Liver (tissue), 9 donors: Measurements from ENCODE around the gene NR6A1. TPM values are rescaled to one million over a fixed set of nuclear protein-coding genes. Genes with fewer than 3 reads are reported as not detected.

Experiments used
- DNase-seq: peaks from one replicate; pipeline ENCODE4 v3.0.0-alpha.2; 2017; ENCODE audit warnings: low spot score
- H3K27ac ChIP-seq, 2 donors: one replicate each; pipeline ENCODE4 v1.7.0; 2013; ENCODE audit warnings: inconsistent platforms in 2 of 2, low read length in 2 of 2, control low read depth in 1 of 2, low read depth in 1 of 2, mild to moderate bottlenecking in 1 of 2
- H3K27me3 ChIP-seq, 4 donors: one replicate each; pipeline versions ENCODE4 v1.6.1 to v1.7.0; 2013; ENCODE audit warnings: low read length in 3 of 4, inconsistent platforms in 1 of 4, mild to moderate bottlenecking in 1 of 4, moderate library complexity in 1 of 4; ENCODE audit not compliant: control insufficient read depth in 4 of 4, insufficient read depth in 4 of 4
- H3K36me3 ChIP-seq, 4 donors: one replicate each; pipeline versions ENCODE4 v1.6.1 to v1.7.0; 2013; ENCODE audit warnings: low read length in 3 of 4, mild to moderate bottlenecking in 3 of 4, low read depth in 1 of 4, moderate library complexity in 1 of 4; ENCODE audit not compliant: control insufficient read depth in 4 of 4, insufficient read depth in 3 of 4
- H3K4me1 ChIP-seq, 4 donors: one replicate each; pipeline versions ENCODE4 v1.6.1 to v1.7.0; 2013; ENCODE audit warnings: low read length in 3 of 4, mild to moderate bottlenecking in 3 of 4, moderate library complexity in 1 of 4; ENCODE audit not compliant: control insufficient read depth in 4 of 4, insufficient read depth in 4 of 4
- H3K4me3 ChIP-seq, 3 donors: one replicate each; pipeline versions ENCODE4 v1.6.1 to v1.7.0; 2013; ENCODE audit warnings: low read length in 3 of 3, control low read depth in 1 of 3, low read depth in 1 of 3, mild to moderate bottlenecking in 1 of 3
- H3K9ac ChIP-seq, 2 donors: one replicate each; pipeline ENCODE4 v1.7.0; 2013; ENCODE audit warnings: low read length in 2 of 2, mild to moderate bottlenecking in 2 of 2, moderate library complexity in 2 of 2, control low read depth in 1 of 2, low read depth in 1 of 2
- H3K9me3 ChIP-seq, 4 donors: one replicate each; pipeline versions ENCODE4 v1.6.1 to v1.7.0; 2013; ENCODE audit warnings: low read length in 3 of 4; ENCODE audit not compliant: control insufficient read depth in 4 of 4
- ATF3 ChIP-seq: IDR thresholded peaks from 2 replicates; pipeline ENCODE4 v1.6.1; 2016; ENCODE audit warnings: antibody characterized with exemption
- CTCF ChIP-seq: fragments of 150-350 bp; IDR thresholded peaks from 2 replicates; pipeline ENCODE4 v1.5.1; 2017; ENCODE audit warnings: improper control_type of control experiment, low read depth, low read length; ENCODE audit not compliant: missing input control
- EGR1 ChIP-seq, 2 donors: IDR thresholded peaks; 2 replicates each; pipeline ENCODE4 v1.6.1; 2016 to 2018; ENCODE audit warnings: antibody characterized with exemption in 2 of 2, low read depth in 2 of 2
- FOXA1 ChIP-seq: IDR thresholded peaks from 2 replicates; pipeline ENCODE4 v1.6.1; 2016; ENCODE audit warnings: antibody characterized with exemption
- FOXA2 ChIP-seq: IDR thresholded peaks from 2 replicates; pipeline ENCODE4 v1.6.1; 2016; ENCODE audit warnings: antibody characterized with exemption
- GABPA ChIP-seq, 2 donors: IDR thresholded peaks in 1 of 2; conservative IDR thresholded peaks in 1 of 2; 2 replicates each; pipeline ENCODE4 v1.6.1; 2016; ENCODE audit warnings: antibody characterized with exemption in 2 of 2, mild to moderate bottlenecking in 1 of 2, moderate library complexity in 1 of 2
- HNF4A ChIP-seq, 2 donors: conservative IDR thresholded peaks; 2 replicates each; pipeline ENCODE4 v1.6.1; 2016; ENCODE audit warnings: antibody characterized with exemption in 2 of 2, mild to moderate bottlenecking in 2 of 2
- HNF4G ChIP-seq: IDR thresholded peaks from 2 replicates; pipeline ENCODE4 v1.6.1; 2016; ENCODE audit warnings: antibody characterized with exemption
- JUND ChIP-seq, 2 donors: IDR thresholded peaks; 2 replicates each; pipeline ENCODE4 v1.6.1; 2016; ENCODE audit warnings: antibody characterized with exemption in 2 of 2
- MAX ChIP-seq: IDR thresholded peaks from 2 replicates; pipeline ENCODE4 v1.6.1; 2016; ENCODE audit warnings: antibody characterized with exemption
- NR2F2 ChIP-seq: IDR thresholded peaks from 2 replicates; pipeline ENCODE4 v1.6.1; 2016; ENCODE audit warnings: antibody characterized with exemption
- RAD21 ChIP-seq, 2 donors: IDR thresholded peaks; 2 replicates each; pipeline ENCODE4 v1.6.1; 2016; ENCODE audit warnings: antibody characterized with exemption in 2 of 2, mild to moderate bottlenecking in 2 of 2
- REST ChIP-seq: IDR thresholded peaks from 2 replicates; pipeline ENCODE4 v1.6.1; 2016; ENCODE audit warnings: antibody characterized with exemption, mild to moderate bottlenecking
- RXRA ChIP-seq, 2 donors: IDR thresholded peaks; 2 replicates each; pipeline ENCODE4 v1.6.1; 2017 to 2018; ENCODE audit warnings: antibody characterized with exemption in 2 of 2, mild to moderate bottlenecking in 1 of 2
- SP1 ChIP-seq: IDR thresholded peaks from 2 replicates; pipeline ENCODE4 v1.6.1; 2018; ENCODE audit warnings: antibody characterized with exemption, mild to moderate bottlenecking
- TAF1 ChIP-seq: conservative IDR thresholded peaks from 2 replicates; pipeline ENCODE4 v1.6.1; 2016; ENCODE audit warnings: antibody characterized with exemption, mild to moderate bottlenecking
- YY1 ChIP-seq: IDR thresholded peaks from 2 replicates; pipeline ENCODE4 v1.6.1; 2016; ENCODE audit warnings: antibody characterized with exemption, mild to moderate bottlenecking
- WGBS: extraction: QIAGEN DNeasy Blood & Tissue Kit; methylation state at CpG from one replicate; pipeline ENCODE4 v1.1.7; 2013; 5-methylcytosine and 5-hydroxymethylcytosine counted together
- polyA plus RNA-seq, 2 donors: library from polyadenylated mRNA; stranded (reverse) in 1 of 2; unstranded in 1 of 2; fragments of 200-250 nt in 1 of 2; fragments of >200 nt in 1 of 2; fragmentation: Nextera tagmentation in 1 of 2; extraction: Ambion mirVana in 1 of 2; gene quantifications; one replicate each; pipeline versions ENCODE4 v1.2.1 to v1.2.3, GENCODE V29; 2013 to 2015
- total RNA-seq, 2 donors: library from RNA; depleted of rRNA; stranded (reverse); fragments of >200 nt; gene quantifications; one replicate each; pipeline ENCODE4 v1.2.3, GENCODE V29; 2014
- TF ChIP-seq, protein P1 (sequence below): IDR thresholded peaks from 2 replicates; pipeline ENCODE4 v1.6.1; 2016; ENCODE audit warnings: antibody characterized with exemption
- donor health status: healthy.
- donor health status: healthy.
- donor health status: healthy.
- donor health status: healthy.
- donor health status: healthy.

Gene NR6A1
- total and polyA plus RNA-seq, 4 donors, result 0.72 to 6.1 (median 2.1) TPM

GRCh38 chr9:124688238-124688904 is 82.7 kb downstream of the NR6A1 start:
- Histone ChIP-seq H3K9me3 (no peaks in the 10 kb centered on the region), H3K27ac (no peak overlapping the region), H3K9ac (no peak overlapping the region), H3K27me3 (no peaks in the 10 kb centered on the region), H3K4me3 (no peak overlapping the region), H3K4me1 (peaks cover 0 to 10% (median 8%) of the 10 kb centered on the region in 4 donors), H3K36me3 (no peaks in the 10 kb centered on the region)
- no peak for TF ChIP-seq TAF1
- TF ChIP-seq HNF4G, result no peak
- TF ChIP-seq MAX, result no peak
- TF ChIP-seq, protein P1, sequence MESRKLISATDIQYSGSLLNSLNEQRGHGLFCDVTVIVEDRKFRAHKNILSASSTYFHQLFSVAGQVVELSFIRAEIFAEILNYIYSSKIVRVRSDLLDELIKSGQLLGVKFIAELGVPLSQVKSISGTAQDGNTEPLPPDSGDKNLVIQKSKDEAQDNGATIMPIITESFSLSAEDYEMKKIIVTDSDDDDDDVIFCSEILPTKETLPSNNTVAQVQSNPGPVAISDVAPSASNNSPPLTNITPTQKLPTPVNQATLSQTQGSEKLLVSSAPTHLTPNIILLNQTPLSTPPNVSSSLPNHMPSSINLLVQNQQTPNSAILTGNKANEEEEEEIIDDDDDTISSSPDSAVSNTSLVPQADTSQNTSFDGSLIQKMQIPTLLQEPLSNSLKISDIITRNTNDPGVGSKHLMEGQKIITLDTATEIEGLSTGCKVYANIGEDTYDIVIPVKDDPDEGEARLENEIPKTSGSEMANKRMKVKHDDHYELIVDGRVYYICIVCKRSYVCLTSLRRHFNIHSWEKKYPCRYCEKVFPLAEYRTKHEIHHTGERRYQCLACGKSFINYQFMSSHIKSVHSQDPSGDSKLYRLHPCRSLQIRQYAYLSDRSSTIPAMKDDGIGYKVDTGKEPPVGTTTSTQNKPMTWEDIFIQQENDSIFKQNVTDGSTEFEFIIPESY, result no peak
- TF ChIP-seq EGR1 (IDR thresholded peaks at IDR 0.05; ENCODE audit: low read depth in 2 of 2), result no peak
- TF ChIP-seq FOXA2, result no peak
- no peak for TF ChIP-seq HNF4A (conservative IDR thresholded peaks at IDR 0.05)
- TF ChIP-seq RAD21 (IDR thresholded peaks at IDR 0.05), result no peak
- no peak for TF ChIP-seq FOXA1
- TF ChIP-seq SP1, result no peak
- no peak for TF ChIP-seq JUND (IDR thresholded peaks at IDR 0.05)
- no peak for TF ChIP-seq RXRA (IDR thresholded peaks at IDR 0.05)
- TF ChIP-seq ATF3, result no peak
- no peak for TF ChIP-seq NR2F2
- no peak for TF ChIP-seq GABPA (IDR thresholded peaks at IDR 0.05 in 1 of 2, conservative IDR thresholded peaks at IDR 0.05 in 1 of 2)
- no peak for TF ChIP-seq YY1
- TF ChIP-seq CTCF, result no peak
- no peak for TF ChIP-seq REST
- 92% methylated on average over 6 of the region's 6 CpGs for WGBS
- no peak for DNase-seq
